PC-3 (cell line): ENCODE data around the gene PKD1L1.

Experiments used
- EZH2 ChIP-seq: fragments of 300-600 bp; sonication (generic); IDR thresholded peaks from one replicate; pipeline ENCODE4 v1.6.1; 2017; ENCODE audit warnings: antibody characterized with exemption, mild to moderate bottlenecking, low read length; ENCODE audit not compliant: unreplicated experiment
- TF ChIP-seq, protein P1 (sequence below): fragments of 300-600 bp; sonication (generic); conservative IDR thresholded peaks from 2 replicates; pipeline ENCODE4 v1.5.1; 2017; ENCODE audit warnings: antibody characterized with exemption, low read depth, mild to moderate bottlenecking, low read length

- TF ChIP-seq, protein P1, sequence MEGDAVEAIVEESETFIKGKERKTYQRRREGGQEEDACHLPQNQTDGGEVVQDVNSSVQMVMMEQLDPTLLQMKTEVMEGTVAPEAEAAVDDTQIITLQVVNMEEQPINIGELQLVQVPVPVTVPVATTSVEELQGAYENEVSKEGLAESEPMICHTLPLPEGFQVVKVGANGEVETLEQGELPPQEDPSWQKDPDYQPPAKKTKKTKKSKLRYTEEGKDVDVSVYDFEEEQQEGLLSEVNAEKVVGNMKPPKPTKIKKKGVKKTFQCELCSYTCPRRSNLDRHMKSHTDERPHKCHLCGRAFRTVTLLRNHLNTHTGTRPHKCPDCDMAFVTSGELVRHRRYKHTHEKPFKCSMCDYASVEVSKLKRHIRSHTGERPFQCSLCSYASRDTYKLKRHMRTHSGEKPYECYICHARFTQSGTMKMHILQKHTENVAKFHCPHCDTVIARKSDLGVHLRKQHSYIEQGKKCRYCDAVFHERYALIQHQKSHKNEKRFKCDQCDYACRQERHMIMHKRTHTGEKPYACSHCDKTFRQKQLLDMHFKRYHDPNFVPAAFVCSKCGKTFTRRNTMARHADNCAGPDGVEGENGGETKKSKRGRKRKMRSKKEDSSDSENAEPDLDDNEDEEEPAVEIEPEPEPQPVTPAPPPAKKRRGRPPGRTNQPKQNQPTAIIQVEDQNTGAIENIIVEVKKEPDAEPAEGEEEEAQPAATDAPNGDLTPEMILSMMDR = no peak
- no peak for TF ChIP-seq EZH2
These were observed 213.3 kb downstream of the PKD1L1 start for GRCh38 chr7:47734949-47735291.
